ENCODE data around the gene FGF12.

FGF12 gene

GRCh38 chr3:192317564-192317963, 409.8 kb downstream of the FGF12 start:
- DNase-seq, result no peak

GRCh38 chr3:192313605-192314004, 413.7 kb downstream of the FGF12 start:
- no peak for DNase-seq

GRCh38 chr3:192307631-192308030, 419.7 kb downstream of the FGF12 start:
- DNase-seq, result no peak

DNA sequence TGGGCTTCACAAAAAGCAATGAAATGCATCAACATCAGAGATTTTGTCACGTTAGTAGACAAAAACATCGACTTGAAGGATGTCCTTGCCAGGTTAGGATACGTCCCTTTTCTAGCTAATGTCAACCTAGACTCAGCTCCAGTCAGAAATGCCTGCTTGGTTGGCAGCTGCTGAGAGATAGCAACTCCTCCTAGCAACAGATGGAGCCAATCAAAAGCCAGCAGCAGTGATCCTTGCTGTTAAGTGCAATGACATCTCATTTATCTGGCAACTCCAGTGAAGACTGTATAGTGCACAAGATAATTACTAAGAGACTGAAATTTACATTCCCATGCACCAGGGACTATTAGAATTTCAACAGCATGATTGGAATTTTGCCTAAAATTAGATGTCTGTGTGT, 424.1 kb downstream of the FGF12 start:
- no peak for DNase-seq

GRCh38 chr3:192302721-192303120, 424.6 kb downstream of the FGF12 start:
- DNase-seq, result no peak

DNA sequence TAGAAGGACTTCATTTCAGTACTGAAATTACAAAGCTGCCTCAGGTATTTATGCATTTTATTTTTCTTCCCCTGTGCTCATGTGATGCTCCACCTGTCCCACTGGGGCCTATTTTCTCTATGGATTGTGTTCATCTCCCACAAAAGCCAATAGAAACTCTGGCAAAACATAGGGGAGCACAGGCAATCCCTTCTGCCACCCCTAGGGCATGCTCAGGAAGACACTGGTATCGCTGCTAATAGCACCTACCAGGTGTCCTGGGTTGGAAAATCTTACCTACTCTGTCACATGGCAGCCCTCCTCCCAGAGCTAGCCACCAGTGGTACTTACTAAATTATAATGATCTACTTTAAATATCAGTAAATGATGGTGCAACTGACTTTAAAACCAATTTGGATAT, 427.4 kb downstream of the FGF12 start:
- DNase-seq, result no peak

DNA sequence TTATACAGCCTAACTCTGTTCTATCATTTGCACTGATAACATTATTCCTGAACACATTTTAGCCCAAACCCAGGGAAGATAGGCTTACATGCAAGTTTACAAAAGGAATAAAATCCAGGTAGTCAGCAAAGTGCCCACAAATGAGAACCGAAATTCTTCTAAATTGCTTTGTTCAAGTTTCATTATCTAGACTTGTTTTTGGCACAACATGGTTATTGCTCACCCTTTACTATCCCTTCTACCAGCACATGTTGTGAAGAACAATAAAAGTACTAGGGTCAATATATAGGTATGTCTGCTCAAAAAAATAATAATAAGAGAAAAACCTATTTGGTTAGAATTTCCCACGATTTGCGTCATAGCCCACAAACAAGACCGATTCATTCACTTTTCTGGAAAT, 430.5 kb downstream of the FGF12 start:
- no peak for DNase-seq

DNA sequence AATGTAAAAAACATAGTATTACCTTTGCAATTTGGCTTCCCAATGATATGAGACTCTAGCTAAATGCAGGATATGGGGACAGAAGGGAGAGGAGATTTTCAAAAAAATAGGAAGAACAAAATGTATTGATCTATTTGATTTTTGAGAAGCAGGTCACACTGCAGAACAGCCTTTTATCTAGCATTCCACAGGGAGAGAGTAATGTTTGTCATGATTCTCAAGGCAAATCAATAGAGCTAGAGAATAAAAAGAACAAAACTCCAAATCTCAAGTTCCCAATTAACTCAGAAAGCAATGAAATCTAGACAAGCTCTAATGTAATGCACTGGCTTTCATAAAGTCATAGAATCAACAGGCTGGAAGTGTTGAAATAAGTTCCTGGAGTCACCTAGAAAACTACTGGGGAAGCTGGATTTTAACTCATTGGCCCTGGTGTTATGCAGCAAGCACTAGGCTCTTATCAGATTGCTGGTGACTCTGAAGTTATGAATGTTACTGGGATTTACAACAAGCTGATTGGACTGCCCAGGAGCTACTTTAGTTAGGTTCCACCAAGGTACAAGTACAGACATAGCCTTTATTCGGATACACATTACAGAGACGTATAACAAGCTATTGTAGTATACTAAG, 442.8 kb downstream of the FGF12 start:
- DNase-seq, result no peak

DNA sequence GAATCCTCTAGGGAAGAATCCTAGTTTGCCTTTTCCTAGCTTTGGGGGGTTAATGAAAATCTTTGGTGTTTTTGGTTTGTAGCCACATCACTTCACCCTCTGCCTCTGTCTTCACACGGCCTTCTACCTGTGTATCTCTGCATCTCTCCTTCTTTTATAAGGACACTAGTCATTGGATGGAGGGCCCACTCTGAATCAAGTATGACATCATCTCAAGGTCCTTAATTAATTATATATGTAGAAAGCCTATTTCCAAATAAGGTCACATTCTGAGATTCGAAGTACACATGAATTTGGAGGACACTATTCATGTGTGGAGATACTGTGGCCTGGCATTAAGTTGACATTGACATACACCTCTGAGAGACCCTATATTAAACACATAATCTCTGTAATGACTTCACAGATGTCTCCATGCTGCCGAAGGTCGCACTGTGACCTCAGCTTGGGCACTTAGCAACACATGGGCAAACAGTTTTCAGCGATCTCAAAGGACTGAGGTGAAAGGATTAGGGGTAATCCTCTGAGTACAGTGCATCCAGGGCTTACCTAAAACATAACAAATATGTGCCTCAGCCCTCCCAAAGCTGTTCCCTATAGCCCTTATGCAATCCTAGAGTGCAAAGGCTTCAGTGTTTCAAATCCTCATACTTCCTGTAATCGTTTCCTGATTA, 446.0 kb downstream of the FGF12 start:
- no peak for DNase-seq

GRCh38 chr3:192279664-192280063, 447.7 kb downstream of the FGF12 start:
- no peak for DNase-seq

- no peak for DNase-seq
Measured at GRCh38 chr3:192277477-192277876, 449.9 kb downstream of the FGF12 start.

DNA sequence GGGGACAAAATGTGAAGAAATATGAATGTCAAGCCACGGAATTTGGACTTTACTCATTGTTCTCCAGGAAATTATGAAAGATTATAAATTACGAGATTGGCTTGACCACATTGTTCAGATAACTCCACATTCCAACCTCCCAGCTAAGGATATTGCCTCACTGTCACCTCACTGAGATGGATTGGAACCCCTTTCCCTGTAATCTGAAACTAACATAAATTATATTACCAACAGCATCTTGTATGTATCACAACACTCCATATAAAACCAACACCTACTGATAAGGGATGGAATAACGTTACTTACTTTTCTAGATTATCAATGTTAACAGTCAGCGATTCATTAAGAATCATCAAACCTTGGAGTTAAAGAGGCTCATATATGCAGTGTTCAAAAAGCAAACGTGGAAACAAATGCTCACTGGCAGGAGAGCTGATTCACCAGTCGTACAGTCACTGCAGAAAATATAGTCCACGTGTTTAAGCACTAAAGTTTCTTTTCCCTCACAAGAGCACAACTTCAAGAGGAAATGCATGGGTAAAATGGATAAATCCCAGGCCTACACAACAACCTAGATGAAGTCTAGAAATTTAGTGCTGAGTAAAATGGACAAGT, 451.5 kb downstream of the FGF12 start:
- no peak for DNase-seq

DNA sequence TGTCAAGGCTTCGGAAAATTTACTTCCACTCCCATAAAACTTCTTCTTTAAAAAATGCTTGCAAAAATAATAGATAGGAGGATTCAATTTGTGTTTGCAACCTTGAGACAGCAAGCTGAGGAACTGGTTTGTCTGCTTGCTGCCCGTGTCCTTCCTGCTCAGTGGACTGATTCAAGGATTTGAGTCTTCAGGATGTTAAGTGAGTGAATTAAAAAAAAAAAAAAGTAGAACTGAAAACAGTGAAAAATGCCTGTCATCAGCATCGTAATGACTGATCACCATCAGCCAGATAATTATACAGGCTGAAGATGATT, 453.7 kb downstream of the FGF12 start:
- DNase-seq, result no peak

DNA sequence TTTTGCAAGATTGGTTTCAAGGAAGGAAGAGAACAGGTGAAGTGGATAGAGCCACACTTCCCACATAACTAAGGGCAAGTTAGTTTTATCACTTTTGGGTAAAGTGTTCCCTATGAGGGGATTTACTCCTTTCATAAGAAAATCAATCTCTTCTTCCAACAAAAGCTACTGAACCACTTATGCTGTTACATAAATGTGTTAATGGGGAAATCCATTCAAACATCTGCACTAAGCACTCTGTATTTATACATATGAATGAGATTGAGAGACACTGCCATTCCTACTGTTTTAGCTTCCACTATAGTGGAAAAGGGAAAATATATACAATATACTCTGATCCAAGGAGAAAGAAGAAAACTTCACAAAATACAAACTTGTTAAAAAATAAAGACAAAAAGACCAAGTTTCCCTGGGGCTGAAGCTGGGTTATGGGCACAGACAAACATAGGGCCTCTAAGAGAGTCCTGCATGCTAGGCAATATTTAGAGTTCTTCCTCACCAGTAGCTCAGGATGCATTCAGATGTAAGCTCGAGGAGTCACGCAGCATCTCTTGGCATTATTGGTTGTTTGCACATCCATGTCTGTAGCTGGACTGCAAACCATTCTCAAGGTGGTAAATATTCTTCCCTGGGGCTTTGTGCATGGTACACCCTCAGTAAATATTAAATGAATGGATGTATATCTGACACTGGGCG, 454.2 kb downstream of the FGF12 start:
- no peak for DNase-seq

GRCh38 chr3:192262001-192262400, 465.3 kb downstream of the FGF12 start:
- no peak for DNase-seq

- DNase-seq, result no peak
Measured at GRCh38 chr3:192261135-192261534, 466.2 kb downstream of the FGF12 start.

- DNase-seq, result no peak
Measured at GRCh38 chr3:192260116-192261010, 467.0 kb downstream of the FGF12 start.

DNA sequence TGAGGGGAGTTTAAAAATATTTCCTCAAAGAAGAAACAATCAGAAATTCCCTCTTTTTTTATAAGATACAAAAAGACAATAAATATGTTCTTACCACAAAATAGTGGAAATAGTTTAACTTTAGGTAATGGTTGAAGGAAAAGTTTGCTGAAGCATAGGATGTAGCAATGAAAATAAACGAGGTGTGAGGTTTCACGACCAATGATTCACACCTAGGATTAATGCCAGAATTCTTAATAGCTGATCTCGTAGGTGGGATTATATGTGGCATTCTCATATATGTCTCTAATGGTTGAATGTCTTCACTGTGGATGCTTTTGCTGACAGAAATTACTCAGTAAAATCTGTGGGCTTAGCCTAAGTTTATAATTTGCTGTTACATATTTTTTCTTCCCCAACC, 467.7 kb downstream of the FGF12 start:
- no peak for DNase-seq

GRCh38 chr3:192258721-192259120, 468.6 kb downstream of the FGF12 start:
- no peak for DNase-seq

- DNase-seq, result no peak
Measured at GRCh38 chr3:192255839-192256238, 471.5 kb downstream of the FGF12 start.

GRCh38 chr3:192253138-192253887, 474.0 kb downstream of the FGF12 start:
- no peak for DNase-seq

- no peak for DNase-seq
Measured at GRCh38 chr3:192249516-192249915, 477.8 kb downstream of the FGF12 start.
